NCI-H526 (cell line): ENCODE data around the gene OTOG.

Experiments used
- DNase-seq, 2 experiments: peaks; one replicate each; lab custom pipeline; 2025; lab: John Stamatoyannopoulos, UW

Gene OTOG

GRCh38 chr11:17547051-17547577 is at the start of gene OTOG:
OTOG (plus strand) TSS chr11:17547259; CDS start chr11:17547373, 114 bp downstream.
- DNase-seq: peak in 1 of 2 experiments; percentile 53

- DNase-seq: peak; percentile 57 to 86
Measured at GRCh38 chr11:17498058-17498457, 49.0 kb upstream of the OTOG start.

DNA sequence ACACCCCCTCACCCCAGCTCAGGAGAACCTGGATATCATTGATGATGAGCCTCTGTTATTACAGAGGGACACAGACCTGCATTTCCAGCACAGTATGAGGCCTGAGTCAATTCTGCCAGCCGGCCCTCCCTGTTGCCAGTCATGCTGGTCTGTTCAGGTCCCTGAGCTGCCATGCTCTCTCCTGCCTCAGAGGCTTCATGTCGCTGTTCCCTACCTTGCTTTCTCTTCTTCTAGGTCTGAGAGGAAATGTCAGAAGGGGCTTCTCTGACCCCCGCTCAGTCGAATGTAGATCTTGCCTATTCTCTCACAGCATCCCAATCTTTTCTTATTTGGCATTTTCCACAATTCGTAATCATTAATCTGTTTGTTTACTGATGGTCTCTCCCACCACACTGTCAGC is 48.6 kb upstream of the OTOG start:
- peak; percentile 30 to 62 for DNase-seq

DNA sequence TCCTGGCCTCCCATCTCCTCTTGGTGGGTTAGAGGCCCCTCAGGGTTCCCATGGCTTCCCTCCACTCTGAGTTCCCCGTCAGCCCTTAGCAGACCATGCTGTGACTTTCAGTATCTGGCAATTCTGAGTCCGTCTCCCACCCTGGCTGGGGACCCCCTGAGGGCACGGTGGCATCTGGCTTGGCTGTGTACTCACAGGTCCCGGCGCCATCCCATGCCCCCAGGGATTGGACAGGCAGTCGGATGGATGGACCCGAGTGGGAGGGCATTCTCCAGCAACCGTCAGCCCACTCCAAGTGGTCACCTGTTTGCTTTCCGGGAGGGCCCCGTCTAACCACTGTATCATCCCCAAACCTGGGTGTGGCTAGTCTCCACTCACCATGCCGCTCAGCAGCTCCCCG is 46.4 kb upstream of the OTOG start:
- DNase-seq: no peak

DNA sequence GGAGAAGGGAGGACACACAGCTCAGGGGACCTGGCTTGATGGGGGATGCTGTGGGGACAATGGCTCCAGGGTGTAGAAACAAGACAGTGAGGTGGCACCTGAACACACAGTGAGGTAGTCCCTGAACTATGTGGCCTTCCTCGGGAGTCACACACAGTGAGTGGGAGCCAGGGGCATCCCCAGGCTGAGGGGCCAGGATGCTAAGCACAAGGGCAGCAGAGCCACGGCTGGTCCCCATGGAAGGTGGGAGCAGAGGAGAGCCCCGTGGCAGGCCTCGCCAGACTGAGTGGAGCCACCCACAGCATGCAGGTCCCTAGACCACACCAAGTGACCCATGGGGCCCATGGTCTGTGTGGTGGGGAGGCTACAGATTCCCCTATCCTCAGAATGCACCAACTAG is 44.4 kb upstream of the OTOG start:
- DNase-seq: no peak

- DNase-seq: peak; percentile 77 to 94
Measured at GRCh38 chr11:17504330-17505107, 42.5 kb upstream of the OTOG start.

GRCh38 chr11:17505146-17505545 is 41.9 kb upstream of the OTOG start:
- DNase-seq: no peak

DNA sequence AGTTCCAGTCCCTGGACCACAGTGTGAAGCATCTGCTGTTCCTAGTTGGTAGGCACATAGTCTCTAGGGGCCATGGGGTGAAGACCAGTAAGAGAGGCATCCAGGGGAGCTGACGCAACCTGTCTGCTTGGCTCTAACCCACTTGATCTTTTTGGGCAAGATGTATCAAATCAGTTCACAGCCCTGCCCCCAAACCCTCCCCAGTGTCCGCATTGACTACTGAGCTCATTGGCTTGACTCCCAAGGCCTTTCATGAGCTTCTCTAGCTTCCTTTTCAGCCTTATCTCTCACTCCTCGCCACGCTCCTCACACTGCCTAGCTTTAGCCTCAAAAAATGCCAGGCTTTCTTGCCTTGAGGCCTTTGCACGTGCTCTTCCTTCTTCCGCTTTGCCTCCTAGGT is 40.7 kb upstream of the OTOG start:
- DNase-seq: no peak

DNA sequence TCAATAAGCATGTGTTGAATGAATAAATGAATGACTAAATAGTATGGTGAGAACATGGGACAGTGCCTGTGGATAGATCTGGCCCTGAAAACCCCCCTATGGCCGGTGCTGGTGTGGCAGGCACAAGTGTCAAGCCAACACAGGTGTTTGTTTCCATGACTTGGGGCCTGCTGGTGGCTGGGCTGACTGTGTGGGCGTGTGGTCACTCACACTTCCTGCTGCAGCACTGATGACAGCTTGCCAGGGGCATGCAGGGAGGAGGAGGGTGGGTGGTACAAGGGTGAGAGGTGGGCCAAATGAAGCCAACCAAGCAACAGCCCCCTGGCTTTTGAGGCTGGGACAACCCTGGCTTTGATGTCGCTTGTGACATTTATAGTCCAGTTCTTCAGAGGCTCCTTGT is 40.1 kb upstream of the OTOG start:
- DNase-seq: no peak

- DNase-seq: no peak
Measured at GRCh38 chr11:17507773-17508172, 39.3 kb upstream of the OTOG start.

- DNase-seq: no peak
Measured at GRCh38 chr11:17508306-17508705, 38.8 kb upstream of the OTOG start.

- DNase-seq: no peak
Measured at GRCh38 chr11:17508791-17509190, 38.3 kb upstream of the OTOG start.

DNA sequence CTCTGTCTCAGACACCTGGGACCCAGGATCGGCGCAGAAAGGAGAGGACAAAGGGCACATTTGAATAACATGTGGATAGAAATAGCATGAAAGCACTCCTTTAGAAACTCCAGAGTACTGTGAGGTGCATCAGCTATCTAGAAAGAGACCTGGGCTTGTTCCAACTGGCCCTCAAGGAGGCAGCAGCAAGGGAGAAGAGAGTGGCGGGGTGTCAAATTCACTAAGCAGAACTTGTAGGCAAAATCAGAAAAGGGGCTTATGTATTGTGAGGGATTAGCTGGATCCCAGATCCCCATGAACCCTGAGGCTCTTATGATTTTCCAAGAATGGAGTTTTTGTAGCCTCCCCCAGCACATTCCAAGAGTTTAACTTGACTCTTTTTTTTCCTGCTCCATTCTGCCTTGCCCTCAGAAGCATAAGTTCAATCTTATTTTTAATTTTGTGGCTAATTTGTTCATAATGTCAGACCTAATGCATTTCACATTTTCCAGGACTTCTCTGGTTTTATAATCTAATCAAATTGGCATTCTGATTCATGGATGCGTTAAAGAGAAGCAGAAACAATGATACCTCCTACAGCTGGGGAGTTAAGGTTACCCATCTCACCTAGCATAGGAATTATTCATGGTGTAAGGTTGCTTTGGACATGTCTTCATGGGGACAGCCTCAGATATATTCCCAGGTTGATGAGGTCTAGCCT is 36.4 kb upstream of the OTOG start:
- no peak for DNase-seq

GRCh38 chr11:17511571-17511970 is 35.5 kb upstream of the OTOG start:
- no peak for DNase-seq

GRCh38 chr11:17512101-17512500 is 35.0 kb upstream of the OTOG start:
- no peak for DNase-seq

GRCh38 chr11:17513853-17514252 is 33.2 kb upstream of the OTOG start:
- no peak for DNase-seq

DNA sequence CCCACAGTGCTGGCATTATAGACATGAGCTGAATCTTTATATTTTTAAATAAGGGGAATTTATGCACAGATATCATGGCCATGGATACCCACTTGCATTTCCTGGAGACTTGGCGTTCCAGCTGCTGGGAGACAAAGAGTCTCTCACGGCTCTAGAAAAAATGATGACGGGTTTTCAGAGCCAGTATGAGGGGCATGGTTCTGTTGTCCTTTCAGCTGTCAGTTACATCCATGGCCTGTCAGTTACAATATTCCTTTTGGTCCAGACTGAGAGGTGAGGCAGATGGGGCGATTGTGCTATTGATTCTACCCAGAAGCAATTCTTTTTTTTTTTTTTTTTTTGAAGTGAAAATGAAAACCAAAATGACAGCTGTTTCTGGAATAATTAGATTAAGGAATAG is 32.6 kb upstream of the OTOG start:
- DNase-seq: no peak

DNA sequence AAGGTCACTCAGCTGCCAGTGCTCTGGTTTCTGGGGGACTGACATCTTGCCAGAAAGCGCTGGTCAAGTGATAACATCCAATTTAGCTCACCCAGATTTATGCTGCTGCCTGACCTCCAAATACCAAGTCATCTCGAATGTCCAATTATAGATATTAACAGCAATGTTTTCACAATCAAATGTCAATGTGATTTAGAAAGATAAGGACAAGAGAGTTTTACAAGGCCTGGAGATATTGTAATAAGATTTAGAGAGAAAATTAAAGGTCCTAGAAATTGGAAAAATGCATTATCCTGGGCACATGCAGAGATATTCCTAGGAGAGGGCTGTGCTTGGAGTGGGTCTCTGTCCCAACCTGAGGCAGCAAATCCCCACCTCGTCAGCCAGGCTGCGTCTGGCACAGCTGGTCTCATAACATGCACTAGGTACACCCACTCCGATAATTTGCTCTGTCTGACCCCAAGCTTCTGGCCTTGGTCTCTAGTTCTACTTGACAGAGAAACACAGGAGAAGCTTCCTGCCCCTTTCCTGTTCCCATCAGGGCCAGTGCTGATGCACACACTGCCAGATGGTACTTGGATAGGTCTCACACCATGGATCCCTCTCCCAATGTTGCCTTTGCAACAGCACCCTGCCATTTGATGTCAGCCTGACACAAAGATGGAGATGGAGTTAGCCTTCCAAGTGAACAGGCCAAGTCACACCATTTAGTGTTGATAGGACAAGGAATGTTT is 31.4 kb upstream of the OTOG start:
- DNase-seq: no peak

DNA sequence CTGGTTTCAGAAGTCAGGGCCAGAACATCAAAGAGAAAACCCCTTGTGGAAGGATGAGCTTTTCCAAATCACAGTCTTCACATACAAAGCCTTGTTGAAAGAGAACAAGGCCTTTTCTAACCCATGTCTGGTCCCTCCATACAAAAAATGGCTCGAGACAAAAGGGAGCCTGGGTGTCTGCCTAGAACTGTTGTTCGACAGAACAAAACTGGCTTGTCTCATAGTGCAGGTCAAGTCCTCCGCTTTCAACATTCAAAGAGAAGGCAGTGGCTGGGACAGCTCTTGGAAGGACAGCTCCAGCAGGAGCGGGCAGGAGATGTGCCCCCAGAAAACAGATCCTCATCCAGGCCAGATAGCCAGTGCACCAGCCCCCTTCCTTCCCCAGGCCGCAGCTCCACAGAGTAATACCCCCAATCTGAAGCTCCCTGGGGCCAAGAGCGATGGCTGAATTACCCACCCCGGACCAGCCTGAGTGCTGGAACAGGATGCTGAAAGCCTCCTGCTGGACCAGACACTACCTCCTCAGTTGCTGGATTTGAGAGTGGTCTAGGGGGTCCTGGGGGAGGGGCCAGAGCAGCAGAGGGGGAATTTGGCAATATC is 30.4 kb upstream of the OTOG start:
- DNase-seq: no peak

- DNase-seq: no peak
Measured at GRCh38 chr11:17517186-17517585, 29.9 kb upstream of the OTOG start.

DNA sequence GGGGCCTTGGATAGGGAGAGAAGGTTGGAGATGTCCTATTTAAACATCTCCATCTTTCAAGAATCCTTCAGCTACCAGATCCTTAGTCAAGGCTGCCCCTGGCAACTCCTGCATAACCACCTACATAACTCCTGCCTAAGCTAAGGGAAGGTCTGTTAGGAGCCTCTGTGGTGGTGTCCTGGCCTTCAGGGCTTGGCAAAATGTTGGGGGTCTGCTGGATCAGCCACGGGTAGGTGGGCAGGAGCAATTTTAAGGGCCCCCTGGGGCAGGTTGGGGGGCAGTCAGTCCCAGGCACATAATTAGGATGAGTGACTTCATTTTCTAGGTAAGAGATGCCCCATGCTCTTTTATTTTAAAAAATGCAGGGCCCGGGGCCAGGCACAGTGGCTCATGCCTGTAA is 28.7 kb upstream of the OTOG start:
- peak in 1 of 2 experiments; percentile 45 for DNase-seq
